Astrocyte of the spinal cord (primary cell): ENCODE results near the gene SIGLEC11.
"Not testable (repeated sequence)": the region's sequence is repeated elsewhere in the genome, so short reads cannot be mapped to it uniquely, and the experiment has no call there.

Experiments
- DNase-seq: peaks from one replicate; pipeline ENCODE4 v3.0.0; 2011; ENCODE audit warnings: low read depth, low spot score
- H3K4me3 ChIP-seq: 2 replicates; pipeline ENCODE4 v1.5.1; 2011; ENCODE audit warnings: low read depth, mild to moderate bottlenecking, low read length, moderate library complexity
- CTCF ChIP-seq: IDR thresholded peaks from 2 replicates; pipeline ENCODE4 v1.5.1; 2012; ENCODE audit warnings: low read depth, mild to moderate bottlenecking, low read length, inconsistent platforms
- in situ Hi-C: cut with HindIII; loops from 2 replicates; pipeline ENCODE4 v1.10.0; 2017; ENCODE audit warnings: low sequenced_read_pairs

SIGLEC11 gene

GRCh38 chr19:49927526-49928264, 33.3 kb downstream of the SIGLEC11 start:
- no peak overlapping the region for H3K4me3 ChIP-seq
- no peak for TF ChIP-seq CTCF
- in situ Hi-C loops, result no loop called here
- no peak for DNase-seq

- in situ Hi-C loops, result no loop called here
- no peak for DNase-seq
- no peak overlapping the region for H3K4me3 ChIP-seq
- TF ChIP-seq CTCF, result no peak
Measured at GRCh38 chr19:49926515-49926914, 34.5 kb downstream of the SIGLEC11 start.

GRCh38 chr19:49925486-49925885, 35.5 kb downstream of the SIGLEC11 start:
- DNase-seq, result no peak
- in situ Hi-C loops, result no loop called here
- no peak overlapping the region for H3K4me3 ChIP-seq
- TF ChIP-seq CTCF, result no peak

- in situ Hi-C loops, DNase-seq, H3K4me3 ChIP-seq: not testable (repeated sequence)
Measured at GRCh38 chr19:49924881-49925210, 36.1 kb downstream of the SIGLEC11 start.

- no peak for DNase-seq
- TF ChIP-seq CTCF, result no peak
- in situ Hi-C loops, result no loop called here
- no peak overlapping the region for H3K4me3 ChIP-seq
Measured at GRCh38 chr19:49924004-49924880, 36.7 kb downstream of the SIGLEC11 start.

GRCh38 chr19:49923055-49924003, 37.6 kb downstream of the SIGLEC11 start:
- no peak for DNase-seq
- no peak for TF ChIP-seq CTCF
- in situ Hi-C loops, result no loop called here
- no peak overlapping the region for H3K4me3 ChIP-seq
